ENCODE results near the gene SULF2. TPM values are rescaled to one million over a fixed set of nuclear protein-coding genes. Genes with fewer than 3 reads are reported as not detected.

SULF2 gene
- total and polyA plus RNA-seq, 3 donors from 2014 or later, result 61.5 to 117 (median 95.6) TPM

DNA sequence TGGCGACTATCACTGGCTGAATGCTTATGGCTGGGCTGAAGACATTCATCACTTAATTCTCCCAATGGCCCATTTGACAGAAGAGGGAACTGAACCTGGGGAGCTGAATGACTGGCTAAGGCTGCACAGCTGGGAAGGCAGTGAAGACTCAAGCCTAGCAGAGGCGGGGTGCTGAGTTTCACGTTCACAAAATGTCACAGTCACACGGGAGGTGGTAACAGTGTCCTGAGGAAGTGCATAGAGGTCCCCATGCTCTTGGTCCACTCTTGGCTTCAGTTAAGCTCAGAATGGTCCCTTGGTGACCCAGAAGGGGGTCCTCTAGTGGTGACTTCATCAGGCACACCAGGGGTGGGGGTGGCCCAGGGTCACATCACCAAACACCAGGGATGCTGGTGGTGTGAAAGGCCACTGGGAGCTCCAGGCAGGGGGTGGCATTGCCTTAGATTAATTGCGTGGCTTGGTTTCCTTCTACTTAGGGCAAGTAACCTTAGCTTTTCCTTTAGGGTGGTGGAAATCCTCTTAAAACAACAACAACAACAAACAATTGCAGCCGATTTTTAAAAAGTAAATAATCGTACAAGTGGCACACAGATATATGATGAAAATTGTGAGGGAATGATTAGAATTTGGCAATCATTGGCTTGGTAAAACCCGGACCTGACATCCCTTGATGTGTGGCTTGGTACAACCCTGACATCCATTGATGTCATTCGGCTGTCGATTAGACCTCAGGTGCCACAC lies 45.0 kb downstream of the SULF2 start:
- WGBS, 2 donors, result 82 to 83% methylated on average over 10 of the region's 10 CpGs
- Histone ChIP-seq H3K36me3 (ENCODE audit: low read depth, missing control alignments) (no peaks in the 10 kb centered on the region), H3K27ac (no peak overlapping the region), H3K27me3 (no peaks in the 10 kb centered on the region), H3K4me3 (no peak overlapping the region), H3K9me3 (no peaks in the 10 kb centered on the region), H3K4me1 (no peaks in the 10 kb centered on the region)
- intact Hi-C loops (cut with DNase I; ENCODE audit: low total_unique reads), result no loop called here
- TF ChIP-seq, protein P1, sequence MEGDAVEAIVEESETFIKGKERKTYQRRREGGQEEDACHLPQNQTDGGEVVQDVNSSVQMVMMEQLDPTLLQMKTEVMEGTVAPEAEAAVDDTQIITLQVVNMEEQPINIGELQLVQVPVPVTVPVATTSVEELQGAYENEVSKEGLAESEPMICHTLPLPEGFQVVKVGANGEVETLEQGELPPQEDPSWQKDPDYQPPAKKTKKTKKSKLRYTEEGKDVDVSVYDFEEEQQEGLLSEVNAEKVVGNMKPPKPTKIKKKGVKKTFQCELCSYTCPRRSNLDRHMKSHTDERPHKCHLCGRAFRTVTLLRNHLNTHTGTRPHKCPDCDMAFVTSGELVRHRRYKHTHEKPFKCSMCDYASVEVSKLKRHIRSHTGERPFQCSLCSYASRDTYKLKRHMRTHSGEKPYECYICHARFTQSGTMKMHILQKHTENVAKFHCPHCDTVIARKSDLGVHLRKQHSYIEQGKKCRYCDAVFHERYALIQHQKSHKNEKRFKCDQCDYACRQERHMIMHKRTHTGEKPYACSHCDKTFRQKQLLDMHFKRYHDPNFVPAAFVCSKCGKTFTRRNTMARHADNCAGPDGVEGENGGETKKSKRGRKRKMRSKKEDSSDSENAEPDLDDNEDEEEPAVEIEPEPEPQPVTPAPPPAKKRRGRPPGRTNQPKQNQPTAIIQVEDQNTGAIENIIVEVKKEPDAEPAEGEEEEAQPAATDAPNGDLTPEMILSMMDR (IDR thresholded peaks at IDR 0.05), result no peak
- no peak for TF ChIP-seq POLR2A (IDR thresholded peaks at IDR 0.05)
- DNase-seq, result no peak

DNA sequence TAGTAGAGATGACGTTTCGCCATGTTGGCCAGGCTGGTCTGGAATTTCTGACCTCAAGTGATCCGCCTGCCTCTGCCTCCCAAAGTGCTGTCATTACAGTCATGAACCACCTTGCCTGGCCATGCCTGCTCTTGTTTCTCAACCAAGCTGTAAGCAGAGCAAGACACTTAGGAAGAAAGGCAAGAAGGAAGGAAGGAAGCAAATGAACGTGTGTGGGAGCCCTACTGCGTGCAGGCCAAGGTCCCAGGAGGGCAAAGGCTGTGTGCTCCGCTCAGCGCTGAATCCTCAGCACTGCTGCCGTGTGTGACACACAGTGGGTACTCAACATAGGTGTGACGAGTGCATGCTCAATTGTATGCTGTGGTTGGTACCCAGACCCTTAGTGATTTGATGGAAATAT lies 47.4 kb downstream of the SULF2 start:
- Histone ChIP-seq H3K4me3 (no peak overlapping the region), H3K9me3 (no peaks in the 10 kb centered on the region), H3K36me3 (ENCODE audit: low read depth, missing control alignments) (no peaks in the 10 kb centered on the region), H3K4me1 (no peaks in the 10 kb centered on the region), H3K27ac (no peak overlapping the region), H3K27me3 (no peaks in the 10 kb centered on the region)
- intact Hi-C loops (cut with DNase I; ENCODE audit: low total_unique reads), result no loop called here
- no peak for DNase-seq
- TF ChIP-seq, protein P1 (IDR thresholded peaks at IDR 0.05), result no peak
- no peak for TF ChIP-seq POLR2A (IDR thresholded peaks at IDR 0.05)
- WGBS, 2 donors, result 86 to 95% methylated on average over 9 of the region's 9 CpGs

DNA sequence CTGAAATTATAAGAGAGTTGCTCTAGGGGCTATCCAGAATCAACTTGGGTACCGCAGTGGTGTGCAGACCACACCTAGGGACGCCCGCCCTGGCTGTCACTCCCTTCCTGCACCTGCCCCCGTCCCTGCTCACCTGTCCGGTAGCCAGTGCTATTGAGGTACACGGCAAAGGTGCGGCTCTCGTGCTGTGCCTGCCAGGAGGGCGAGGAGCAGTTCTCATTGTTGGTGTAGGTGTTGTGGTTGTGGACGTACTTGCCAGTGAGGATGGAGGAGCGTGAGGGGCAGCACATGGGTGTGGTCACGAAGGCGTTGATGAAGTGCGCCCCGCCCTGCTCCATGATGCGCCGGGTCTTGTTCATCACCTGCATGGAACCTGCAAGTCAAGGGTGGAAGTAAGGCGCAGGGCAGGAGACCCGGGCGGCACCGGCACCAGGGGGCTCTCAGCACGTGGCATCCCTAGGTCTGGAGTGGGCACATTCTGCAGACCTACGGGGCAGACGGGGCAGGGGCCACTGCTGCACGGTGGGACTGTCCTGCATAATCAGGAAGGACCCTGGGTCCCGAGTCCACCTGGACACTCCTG lies 48.6 kb downstream of the SULF2 start:
- H3K4me3 ChIP-seq, result no peak overlapping the region
- H3K27me3 ChIP-seq, result no peaks in the 10 kb centered on the region
- WGBS, 2 donors, result 95 to 98% methylated on average over 18 to 25 of the region's 26 CpGs
- TF ChIP-seq, protein P1 (IDR thresholded peaks at IDR 0.05), result no peak
- TF ChIP-seq POLR2A (IDR thresholded peaks at IDR 0.05), result no peak
- H3K9me3 ChIP-seq, result no peaks in the 10 kb centered on the region
- no peaks in the 10 kb centered on the region for H3K4me1 ChIP-seq
- no peaks in the 10 kb centered on the region for H3K36me3 ChIP-seq (ENCODE audit: low read depth, missing control alignments)
- intact Hi-C loops (cut with DNase I; ENCODE audit: low total_unique reads), result no loop called here
- no peak for DNase-seq
- no peak overlapping the region for H3K27ac ChIP-seq

DNA sequence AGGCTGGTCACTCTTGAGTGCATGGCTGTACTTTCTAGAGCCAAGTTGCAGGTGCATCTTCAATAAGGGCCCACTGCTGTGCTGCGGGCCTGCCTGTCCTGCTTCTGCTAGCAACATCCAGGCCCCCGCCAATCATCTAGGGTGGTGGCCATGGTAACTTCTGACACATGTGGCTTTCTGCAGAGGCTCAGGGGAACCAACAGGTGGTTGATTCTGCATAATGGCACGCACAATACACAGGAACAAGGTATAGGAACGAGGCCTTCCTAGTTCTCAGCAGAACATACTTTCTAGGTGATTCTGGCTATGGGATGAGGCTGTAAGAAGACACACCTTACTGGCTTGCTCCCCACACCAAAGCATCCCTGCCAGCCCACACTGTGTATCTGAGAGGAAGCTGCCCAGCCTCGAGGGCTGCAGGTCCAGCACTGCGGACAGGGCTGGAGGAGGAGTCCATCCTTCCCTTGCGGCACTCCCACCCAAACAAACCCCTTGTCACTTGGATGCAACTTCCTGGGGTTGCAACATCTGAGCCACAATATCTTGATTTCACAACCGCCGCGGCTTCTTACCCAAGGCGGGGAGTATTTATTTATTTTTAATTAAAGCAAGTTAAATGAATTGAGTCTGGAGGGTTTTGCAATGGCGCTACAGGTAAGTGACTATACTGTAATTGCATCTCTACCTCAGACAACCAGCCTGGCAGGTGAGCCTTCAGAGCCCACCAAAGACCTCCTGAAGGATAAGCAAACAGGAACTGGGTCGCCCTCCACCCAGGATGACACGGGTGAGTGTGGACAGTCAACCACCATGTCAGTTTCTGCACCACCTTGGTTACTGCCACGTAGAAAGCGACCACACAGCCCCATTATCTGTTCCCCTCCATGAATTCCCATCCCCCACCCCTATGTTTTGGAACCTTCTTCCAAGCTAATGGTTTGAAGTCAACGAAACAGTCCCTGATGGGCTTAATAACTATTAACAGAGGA lies 49.6 kb downstream of the SULF2 start:
- intact Hi-C loops (cut with DNase I; ENCODE audit: low total_unique reads), result no loop called here
- TF ChIP-seq, protein P1 (IDR thresholded peaks at IDR 0.05), result no peak
- TF ChIP-seq POLR2A (IDR thresholded peaks at IDR 0.05), result no peak
- H3K27ac ChIP-seq, result no peak overlapping the region
- no peak overlapping the region for H3K4me3 ChIP-seq
- no peak for DNase-seq
- H3K4me1 ChIP-seq, result no peaks in the 10 kb centered on the region
- H3K27me3 ChIP-seq, result no peaks in the 10 kb centered on the region
- H3K36me3 ChIP-seq (ENCODE audit: low read depth, missing control alignments), result no peaks in the 10 kb centered on the region
- no peaks in the 10 kb centered on the region for H3K9me3 ChIP-seq
- 81 to 84% methylated on average over 15 to 17 of the region's 17 CpGs for WGBS, 2 donors

Measured in testis (tissue), 3 donors.